Epithelial cell of esophagus (primary cell): ENCODE measurements around the gene PTPRU.
A peak's percentile ranks its signal among the peaks of the same experiment; 100 is the strongest.

Source experiments
- DNase-seq: peaks from one replicate; pipeline ENCODE4 v3.0.0; 2010; ENCODE audit warnings: low read depth
- H3K4me3 ChIP-seq: 2 replicates; pipeline ENCODE4 v1.5.1; 2011; ENCODE audit warnings: mild to moderate bottlenecking, low read length, control low read depth
- CTCF ChIP-seq: IDR thresholded peaks from 2 replicates; pipeline ENCODE4 v1.5.1; 2011; ENCODE audit warnings: low read depth, mild to moderate bottlenecking, low read length, control low read depth, inconsistent platforms; ENCODE audit not compliant: insufficient read depth; ENCODE audit errors: missing control alignments

The PTPRU gene

GRCh38 chr1:29197590-29197924 is 38.8 kb upstream of the PTPRU start:
- H3K4me3 ChIP-seq, result no peak overlapping the region
- peak; percentile 66 for TF ChIP-seq CTCF
- DNase-seq, result peak; percentile 78

- TF ChIP-seq CTCF, result no peak
- no peak for DNase-seq
- no peak overlapping the region for H3K4me3 ChIP-seq
Measured at GRCh38 chr1:29197993-29198392, 38.3 kb upstream of the PTPRU start.

- no peak for DNase-seq
- no peak for TF ChIP-seq CTCF
- no peak overlapping the region for H3K4me3 ChIP-seq
Measured at GRCh38 chr1:29200906-29201594, 35.3 kb upstream of the PTPRU start.

- H3K4me3 ChIP-seq, result no peak overlapping the region
- no peak for DNase-seq
- TF ChIP-seq CTCF, result no peak
Measured at GRCh38 chr1:29201595-29202051, 34.7 kb upstream of the PTPRU start.

- no peak for TF ChIP-seq CTCF
- no peak overlapping the region for H3K4me3 ChIP-seq
- no peak for DNase-seq
Measured at GRCh38 chr1:29202053-29202452, 34.3 kb upstream of the PTPRU start.

- DNase-seq, result peak; percentile 98
- TF ChIP-seq CTCF, result peak; percentile 97
- H3K4me3 ChIP-seq, result no peak overlapping the region
Measured at GRCh38 chr1:29202584-29203340, 33.6 kb upstream of the PTPRU start.

GRCh38 chr1:29208442-29208841 is 27.9 kb upstream of the PTPRU start:
- DNase-seq, result no peak
- TF ChIP-seq CTCF, result no peak
- H3K4me3 ChIP-seq, result no peak overlapping the region
